Smooth muscle cell (in vitro differentiated cells): ENCODE results near the gene ARL5C. TPM values are rescaled to one million over a fixed set of nuclear protein-coding genes. Genes with fewer than 3 reads are reported as not detected.
A peak's percentile ranks its signal among the peaks of the same experiment; 100 is the strongest.
"Not testable (repeated sequence)": the region's sequence is repeated elsewhere in the genome, so short reads cannot be mapped to it uniquely, and the experiment has no call there.

ENCODE experiments used
- DNase-seq: peaks from one replicate; lab custom pipeline; 2025; ENCODE audit not compliant: unreplicated experiment; lab: John Stamatoyannopoulos, UW
- H2AFZ ChIP-seq: fragments of 200-600 bp; sonication (generic); 2 replicates; pipeline ENCODE4 v1.6.0; 2016; ENCODE audit warnings: antibody characterized with exemption, low read depth, mild to moderate bottlenecking
- H3F3A ChIP-seq: fragments of 200-600 bp; sonication (generic); 2 replicates; pipeline ENCODE4 v1.6.0; 2017; ENCODE audit warnings: antibody characterized with exemption, low read depth
- H3K27ac ChIP-seq: fragments of 200-600 bp; sonication (generic); 2 replicates; pipeline ENCODE4 v1.5.1; 2016; ENCODE audit warnings: low read depth, mild to moderate bottlenecking
- H3K27me3 ChIP-seq: fragments of 200-600 bp; sonication (generic); 2 replicates; pipeline ENCODE4 v1.6.1; 2016; ENCODE audit warnings: low read depth, mild to moderate bottlenecking
- H3K36me3 ChIP-seq: fragments of 200-600 bp; sonication (generic); 2 replicates; pipeline ENCODE4 v1.5.1; 2016; ENCODE audit warnings: low read depth
- H3K4me1 ChIP-seq: fragments of 200-600 bp; sonication (generic); 2 replicates; pipeline ENCODE4 v1.5.1; 2016; ENCODE audit warnings: low read depth
- H3K4me2 ChIP-seq: fragments of 200-600 bp; sonication (generic); 2 replicates; pipeline ENCODE4 v1.6.0; 2016; ENCODE audit warnings: mild to moderate bottlenecking
- H3K4me3 ChIP-seq: fragments of 200-600 bp; sonication (generic); 2 replicates; pipeline ENCODE4 v1.5.1; 2016; ENCODE audit warnings: mild to moderate bottlenecking
- H3K79me2 ChIP-seq: fragments of 200-600 bp; sonication (generic); 2 replicates; pipeline ENCODE4 v1.6.0; 2016; ENCODE audit warnings: low read depth, mild to moderate bottlenecking
- H3K9ac ChIP-seq: fragments of 200-600 bp; sonication (generic); 2 replicates; pipeline ENCODE4 v1.6.0; 2016; ENCODE audit warnings: low read depth
- H3K9me3 ChIP-seq: fragments of 200-600 bp; sonication (generic); replicated peaks from 2 replicates; pipeline ENCODE4 v1.5.1; 2016; ENCODE audit warnings: low read depth
- H4K20me1 ChIP-seq: fragments of 200-600 bp; sonication (generic); 2 replicates; pipeline ENCODE4 v1.6.0; 2016; ENCODE audit warnings: low read depth
- CTCF ChIP-seq: fragments of 200-600 bp; sonication (generic); IDR thresholded peaks from 2 replicates; pipeline ENCODE4 v1.5.1; 2017; ENCODE audit warnings: borderline replicate concordance, mild to moderate bottlenecking, antibody characterized with exemption; ENCODE audit not compliant: insufficient read depth, poor library complexity, severe bottlenecking
- WGBS: methylation state at CpG from one replicate; pipeline ENCODE4 v1.1.7; 2016; ENCODE audit warnings: low lambda C conversion rate; 5-methylcytosine and 5-hydroxymethylcytosine counted together
- polyA plus RNA-seq: library from polyadenylated mRNA; unstranded; fragments of >200 nt; fragmentation: Nextera tagmentation; extraction: Ambion mirVana; gene quantifications from 2 replicates; pipeline ENCODE4 v1.2.1, GENCODE V29; 2016
- total RNA-seq: library from RNA; depleted of rRNA; stranded (reverse); fragments of >200 nt; gene quantifications from 2 replicates; pipeline ENCODE4 v1.2.3, GENCODE V29; 2014

Gene ARL5C
- total and polyA plus RNA-seq, 2 experiments from 2014 or later, result not detected

- H4K20me1 ChIP-seq, result no peaks in the 10 kb centered on the region
- H3K27ac ChIP-seq, result no peak overlapping the region
- no peak for TF ChIP-seq CTCF
- no peaks in the 10 kb centered on the region for H3K27me3 ChIP-seq
- H3K9me3 ChIP-seq, result no peaks in the 10 kb centered on the region
- no peaks in the 10 kb centered on the region for H3F3A ChIP-seq
- 80% methylated on average over 6 of the region's 6 CpGs for WGBS
- no peak overlapping the region for H3K4me3 ChIP-seq
- H3K79me2 ChIP-seq, result no peaks in the 10 kb centered on the region
- H2AFZ ChIP-seq, result no peak overlapping the region
- no peak overlapping the region for H3K9ac ChIP-seq
- DNase-seq, result no peak
- H3K36me3 ChIP-seq, result no peaks in the 10 kb centered on the region
- H3K4me1 ChIP-seq, result no peaks in the 10 kb centered on the region
- H3K4me2 ChIP-seq, result no peak overlapping the region
Measured at GRCh38 chr17:39126436-39126835, 39.5 kb downstream of the ARL5C start.

DNA sequence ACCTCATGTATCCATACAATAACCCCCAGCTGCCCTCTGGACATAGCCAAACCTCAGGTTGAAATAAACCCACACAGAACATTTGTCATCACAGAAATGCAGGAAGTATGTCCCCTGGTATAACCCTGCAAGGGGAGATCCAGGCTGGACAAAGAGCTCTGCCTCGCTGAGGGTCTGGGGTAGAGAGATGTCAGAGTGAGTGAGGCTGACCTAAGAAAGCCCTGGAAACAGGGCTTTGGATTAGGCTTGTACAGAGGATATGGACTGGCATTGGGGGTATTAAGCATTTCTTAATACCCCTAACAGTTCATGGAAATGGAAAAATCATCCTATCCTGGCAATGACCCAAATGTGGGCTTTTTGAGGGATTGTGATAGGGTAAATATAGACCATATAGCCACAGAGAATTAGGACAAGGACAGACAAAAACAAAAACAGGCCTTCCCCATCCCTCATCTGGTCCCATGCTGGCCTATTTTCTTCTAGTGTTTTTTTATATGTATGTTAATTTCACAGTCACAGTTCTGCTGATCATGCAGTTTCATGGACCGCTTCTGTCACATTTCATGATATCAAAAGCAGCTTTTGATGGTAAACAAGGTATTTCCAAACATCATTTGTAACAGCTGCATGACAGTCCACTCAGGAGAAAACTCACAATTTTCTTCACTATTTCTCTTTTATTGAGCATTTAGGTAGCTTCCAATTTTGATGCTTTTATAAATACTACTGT lies 40.7 kb downstream of the ARL5C start:
- no peaks in the 10 kb centered on the region for H3F3A ChIP-seq
- H3K4me1 ChIP-seq, result no peaks in the 10 kb centered on the region
- no peaks in the 10 kb centered on the region for H4K20me1 ChIP-seq
- H3K4me2 ChIP-seq, result no peak overlapping the region
- H3K4me3 ChIP-seq, result no peak overlapping the region
- H3K36me3 ChIP-seq, result no peaks in the 10 kb centered on the region
- H3K9me3 ChIP-seq, result no peaks in the 10 kb centered on the region
- no peaks in the 10 kb centered on the region for H3K79me2 ChIP-seq
- H3K27ac ChIP-seq, result no peak overlapping the region
- peak overlapping the region; percentile 49 for H2AFZ ChIP-seq
- H3K9ac ChIP-seq, result no peak overlapping the region
- H3K27me3 ChIP-seq, result no peaks in the 10 kb centered on the region
- WGBS, result 90% methylated on average over 2 of the region's 2 CpGs
- no peak for TF ChIP-seq CTCF
- no peak for DNase-seq

DNA sequence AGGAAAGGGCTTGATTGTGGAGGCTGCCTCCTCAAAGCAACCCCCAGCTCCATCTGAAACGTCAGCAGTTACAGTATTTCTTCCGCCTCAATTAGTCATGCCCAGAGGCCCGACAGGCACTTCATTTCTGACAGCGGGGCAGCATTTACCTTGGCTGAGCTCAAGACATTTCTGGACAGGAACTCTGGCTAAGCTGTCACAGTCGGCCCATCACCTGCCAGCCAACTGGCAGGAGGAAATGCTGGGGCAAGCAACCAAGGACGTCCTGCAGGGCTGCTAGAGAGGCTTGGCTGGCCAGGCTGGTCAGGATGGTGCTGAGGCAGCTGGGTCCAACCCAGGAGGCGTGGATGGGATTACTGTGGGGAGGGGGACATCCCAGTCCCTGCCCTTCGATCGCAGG lies 42.3 kb downstream of the ARL5C start:
- no peak overlapping the region for H3K27ac ChIP-seq
- no peak overlapping the region for H2AFZ ChIP-seq
- H3K9me3 ChIP-seq, result no peaks in the 10 kb centered on the region
- no peaks in the 10 kb centered on the region for H4K20me1 ChIP-seq
- H3K4me3 ChIP-seq, result no peak overlapping the region
- no peaks in the 10 kb centered on the region for H3K27me3 ChIP-seq
- TF ChIP-seq CTCF, result no peak
- H3K9ac ChIP-seq, result no peak overlapping the region
- no peaks in the 10 kb centered on the region for H3K36me3 ChIP-seq
- H3F3A ChIP-seq, result no peaks in the 10 kb centered on the region
- H3K4me1 ChIP-seq, result no peaks in the 10 kb centered on the region
- 75% methylated on average over 9 of the region's 9 CpGs for WGBS
- H3K79me2 ChIP-seq, result no peaks in the 10 kb centered on the region
- H3K4me2 ChIP-seq, result no peak overlapping the region
- DNase-seq, result no peak

GRCh38 chr17:39122991-39123390 lies 43.0 kb downstream of the ARL5C start:
- TF ChIP-seq CTCF, result no peak
- WGBS, result 97% methylated on average over 7 of the region's 7 CpGs
- H4K20me1 ChIP-seq, result no peaks in the 10 kb centered on the region

DNA sequence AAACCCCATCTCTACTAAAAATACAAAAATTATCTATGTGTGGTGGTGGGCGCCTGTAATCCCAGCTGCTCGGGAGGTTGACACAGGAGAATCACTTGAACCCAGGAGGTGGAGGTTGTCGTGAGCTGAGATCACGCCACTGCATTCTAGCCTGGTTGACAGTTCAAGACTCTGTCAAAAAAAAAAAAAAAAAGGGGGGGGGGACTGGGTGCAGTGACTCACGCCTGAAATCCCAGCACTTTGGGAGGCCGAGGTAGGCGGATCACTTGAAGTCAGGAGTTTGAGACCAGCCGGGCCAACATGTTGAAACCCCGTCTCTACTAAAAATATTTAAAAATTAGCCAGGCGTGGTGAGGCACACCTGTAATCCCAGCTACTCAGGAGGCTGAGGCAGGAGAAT lies 44.0 kb downstream of the ARL5C start:
- not testable (repeated sequence) for H3F3A ChIP-seq, H3K9me3 ChIP-seq, H3K36me3 ChIP-seq, DNase-seq, H3K79me2 ChIP-seq, H3K4me1 ChIP-seq, H3K4me2 ChIP-seq, H3K27ac ChIP-seq, H2AFZ ChIP-seq, H3K27me3 ChIP-seq, H4K20me1 ChIP-seq, H3K4me3 ChIP-seq, H3K9ac ChIP-seq
- WGBS, result 95% methylated on average over 10 of the region's 10 CpGs

More at GRCh38 chr17:39122991-39123390, 43.0 kb downstream of the ARL5C start:
- Histone ChIP-seq H3K27ac (no peak overlapping the region), H3K4me3 (no peak overlapping the region), H3F3A (no peaks in the 10 kb centered on the region), H3K4me1 (no peaks in the 10 kb centered on the region), H3K27me3 (no peaks in the 10 kb centered on the region), H3K4me2 (no peak overlapping the region), H3K36me3 (no peaks in the 10 kb centered on the region), H2AFZ (no peak overlapping the region), H3K79me2 (no peaks in the 10 kb centered on the region), H3K9me3 (no peaks in the 10 kb centered on the region), H3K9ac (no peak overlapping the region)
- no peak for DNase-seq
